ENCODE measurements around the gene CNTNAP4.

DNA sequence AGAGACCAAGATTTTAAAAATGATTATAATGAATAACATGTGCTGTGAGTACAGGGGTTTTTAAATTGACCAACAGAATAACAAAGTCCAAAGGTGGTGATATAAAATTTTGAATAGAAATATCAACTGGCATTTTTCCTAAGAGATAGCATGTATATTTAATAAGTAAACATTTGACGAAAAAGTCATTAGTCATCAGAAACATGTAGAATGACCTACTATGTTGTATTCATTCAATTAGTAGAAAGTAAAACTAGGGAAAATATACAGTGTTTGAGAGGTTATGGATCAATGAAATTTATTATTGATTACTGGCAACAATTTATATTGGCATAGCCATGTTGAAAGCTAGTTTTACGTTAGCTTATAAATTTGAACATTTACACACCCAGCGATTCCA is 30.6 kb upstream of the CNTNAP4 start:
- TF ChIP-seq, protein P1, sequence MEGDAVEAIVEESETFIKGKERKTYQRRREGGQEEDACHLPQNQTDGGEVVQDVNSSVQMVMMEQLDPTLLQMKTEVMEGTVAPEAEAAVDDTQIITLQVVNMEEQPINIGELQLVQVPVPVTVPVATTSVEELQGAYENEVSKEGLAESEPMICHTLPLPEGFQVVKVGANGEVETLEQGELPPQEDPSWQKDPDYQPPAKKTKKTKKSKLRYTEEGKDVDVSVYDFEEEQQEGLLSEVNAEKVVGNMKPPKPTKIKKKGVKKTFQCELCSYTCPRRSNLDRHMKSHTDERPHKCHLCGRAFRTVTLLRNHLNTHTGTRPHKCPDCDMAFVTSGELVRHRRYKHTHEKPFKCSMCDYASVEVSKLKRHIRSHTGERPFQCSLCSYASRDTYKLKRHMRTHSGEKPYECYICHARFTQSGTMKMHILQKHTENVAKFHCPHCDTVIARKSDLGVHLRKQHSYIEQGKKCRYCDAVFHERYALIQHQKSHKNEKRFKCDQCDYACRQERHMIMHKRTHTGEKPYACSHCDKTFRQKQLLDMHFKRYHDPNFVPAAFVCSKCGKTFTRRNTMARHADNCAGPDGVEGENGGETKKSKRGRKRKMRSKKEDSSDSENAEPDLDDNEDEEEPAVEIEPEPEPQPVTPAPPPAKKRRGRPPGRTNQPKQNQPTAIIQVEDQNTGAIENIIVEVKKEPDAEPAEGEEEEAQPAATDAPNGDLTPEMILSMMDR (IDR thresholded peaks at IDR 0.05) = no peak
- no peak for TF ChIP-seq MEF2A (IDR thresholded peaks at IDR 0.05; ENCODE audit: borderline replicate concordance, low read depth)
- no peak for TF ChIP-seq NRF1 (IDR thresholded peaks at IDR 0.05; ENCODE audit: low read depth, low read length)
- no peak for TF ChIP-seq EP300 (IDR thresholded peaks at IDR 0.05; ENCODE audit: borderline replicate concordance in 1 of 2, low read depth in 1 of 2, low read length in 1 of 2)
- TF ChIP-seq TCF12 (IDR thresholded peaks at IDR 0.05) = no peak
- no peak for TF ChIP-seq CHD2 (IDR thresholded peaks at IDR 0.05; ENCODE audit: low read length, partially characterized antibody)
- no peak for TF ChIP-seq POLR2AphosphoS5 (IDR thresholded peaks at IDR 0.05; ENCODE audit: low read depth, low read length)
- TF ChIP-seq NFIC (IDR thresholded peaks at IDR 0.05; ENCODE audit: borderline replicate concordance) = no peak
- no peak for TF ChIP-seq EZH2phosphoT487 (IDR thresholded peaks at IDR 0.05; ENCODE audit: borderline replicate concordance, low read depth)
- TF ChIP-seq TEAD4 (IDR thresholded peaks at IDR 0.05; ENCODE audit: borderline replicate concordance, insufficient read depth) = no peak

Data from SK-N-SH (cell line).